Endodermal cell (in vitro differentiated cells): ENCODE measurements around the gene GREB1. TPM values are rescaled to one million over a fixed set of nuclear protein-coding genes. Genes with fewer than 3 reads are reported as not detected.

ENCODE experiments used
- DNase-seq: peaks from one replicate; pipeline ENCODE4 v3.0.0-alpha.2; 2017
- H3K27ac ChIP-seq: 2 replicates; pipeline ENCODE4 v1.5.1; 2013; ENCODE audit warnings: mild to moderate bottlenecking, low read depth, low read length, moderate library complexity
- H3K27me3 ChIP-seq: 2 replicates; pipeline ENCODE4 v1.6.1; 2013; ENCODE audit warnings: mild to moderate bottlenecking, low read length, moderate library complexity; ENCODE audit not compliant: insufficient read depth, control insufficient read depth, poor library complexity, severe bottlenecking
- H3K36me3 ChIP-seq: 2 replicates; pipeline ENCODE4 v1.7.0; 2013; ENCODE audit warnings: mild to moderate bottlenecking, low read length, moderate library complexity; ENCODE audit not compliant: control insufficient read depth, insufficient read depth
- H3K4me1 ChIP-seq: one replicate; pipeline ENCODE4 v1.7.0; 2013; ENCODE audit warnings: low read length; ENCODE audit not compliant: control insufficient read depth, insufficient read depth
- H3K4me3 ChIP-seq: 2 replicates; pipeline ENCODE4 v1.5.1; 2013; ENCODE audit warnings: mild to moderate bottlenecking, low read length, moderate library complexity
- H3K9ac ChIP-seq: 2 replicates; pipeline ENCODE4 v1.6.1; 2013; ENCODE audit warnings: mild to moderate bottlenecking, low read length, moderate library complexity; ENCODE audit not compliant: poor library complexity, severe bottlenecking; ENCODE audit errors: extremely low read depth
- H3K9me3 ChIP-seq: 2 replicates; pipeline ENCODE4 v1.6.1; 2013; ENCODE audit warnings: mild to moderate bottlenecking, low read length, moderate library complexity; ENCODE audit not compliant: control insufficient read depth
- H3K27ac Mint-ChIP-seq: 2 replicates; pipeline ENCODE4 v1.8.0; 2020; ENCODE audit warnings: mixed read lengths
- H3K27me3 Mint-ChIP-seq: 2 replicates; pipeline ENCODE4 v1.8.0; 2021; ENCODE audit warnings: mild to moderate bottlenecking, mixed read lengths; ENCODE audit not compliant: insufficient read depth
- H3K36me3 Mint-ChIP-seq: 2 replicates; pipeline ENCODE4 v1.8.0; 2020; ENCODE audit warnings: low read depth, mixed read lengths
- H3K4me1 Mint-ChIP-seq: 2 replicates; pipeline ENCODE4 v1.8.0; 2020; ENCODE audit warnings: mixed read lengths
- H3K4me3 Mint-ChIP-seq: 2 replicates; pipeline ENCODE4 v1.8.0; 2020; ENCODE audit warnings: mild to moderate bottlenecking, moderate library complexity, mixed read lengths
- H3K9me3 Mint-ChIP-seq: 2 replicates; pipeline ENCODE4 v1.8.0; 2020; ENCODE audit warnings: mild to moderate bottlenecking, mixed read lengths
- CTCF ChIP-seq: fragments of 200-600 bp; sonication (generic); conservative IDR thresholded peaks from 2 replicates; pipeline ENCODE4 v1.5.0; 2021; ENCODE audit warnings: antibody characterized with exemption, mild to moderate bottlenecking
- WGBS, 2 experiments: methylation state at CpG; one replicate each; pipeline versions ENCODE4 v1.1.5 to v1.1.7; 2013; ENCODE audit warnings: missing lambda C conversion rate in 2 of 2, mixed read lengths in 1 of 2; ENCODE audit not compliant: insufficient coverage in 1 of 2, insufficient read length in 1 of 2; 5-methylcytosine and 5-hydroxymethylcytosine counted together
- total RNA-seq, 2 donors: library from RNA; stranded (reverse); fragmentation: NEBNext Ultra II Directional in 1 of 2; extraction: Animal tissue kit (Norgen Biotek cat#: 25700) in 1 of 2; gene quantifications; 2 replicates in 1 of 2; 3 replicates in 1 of 2; pipeline ENCODE4 v1.2.1, GENCODE V29; 2021

GREB1 gene
- total RNA-seq, 2 donors from 2014 or later: 86.4 to 106 TPM

- peaks cover 10% of the 10 kb centered on the region for H3K36me3 Mint-ChIP-seq
- H3K9me3 Mint-ChIP-seq: no peaks in the 10 kb centered on the region
- H3K4me3 Mint-ChIP-seq: no peak overlapping the region
- no peak for DNase-seq
- Histone ChIP-seq H3K9me3 (no peaks in the 10 kb centered on the region), H3K27ac (no peak overlapping the region), H3K9ac (no peak overlapping the region), H3K4me1 (peaks cover 25% of the 10 kb centered on the region), H3K27me3 (no peaks in the 10 kb centered on the region), H3K36me3 (peaks cover 18% of the 10 kb centered on the region), H3K4me3 (peak overlapping the region; percentile 10)
- TF ChIP-seq CTCF: no peak
- peak overlapping the region; percentile 82 for H3K27ac Mint-ChIP-seq
- H3K4me1 Mint-ChIP-seq: peaks cover 52% of the 10 kb centered on the region
- 56 to 72% methylated on average over 5 to 7 of the region's 7 CpGs for WGBS, 2 experiments
- no peaks in the 10 kb centered on the region for H3K27me3 Mint-ChIP-seq
Observed at GRCh38 chr2:11550901-11551568, 17.2 kb downstream of the GREB1 start.

GRCh38 chr2:11551569-11552259 is 17.9 kb downstream of the GREB1 start:
- Histone ChIP-seq H3K27me3 (no peaks in the 10 kb centered on the region), H3K27ac (no peak overlapping the region), H3K4me1 (peaks cover 31% of the 10 kb centered on the region), H3K4me3 (peak overlapping the region; percentile 10), H3K9me3 (no peaks in the 10 kb centered on the region), H3K9ac (no peak overlapping the region), H3K36me3 (peaks cover 18% of the 10 kb centered on the region)
- H3K9me3 Mint-ChIP-seq: no peaks in the 10 kb centered on the region
- no peak overlapping the region for H3K4me3 Mint-ChIP-seq
- 85 to 93% methylated on average over 16 of the region's 16 CpGs for WGBS, 2 experiments
- no peaks in the 10 kb centered on the region for H3K27me3 Mint-ChIP-seq
- no peak for TF ChIP-seq CTCF
- peak overlapping the region; percentile 82 for H3K27ac Mint-ChIP-seq
- peaks cover 10% of the 10 kb centered on the region for H3K36me3 Mint-ChIP-seq
- DNase-seq: peak; percentile 44
- H3K4me1 Mint-ChIP-seq: peaks cover 57% of the 10 kb centered on the region

- 95 to 99% methylated on average over 9 of the region's 9 CpGs for WGBS, 2 experiments
- Mint-ChIP-seq H3K9me3 (no peaks in the 10 kb centered on the region), H3K4me3 (no peak overlapping the region), H3K36me3 (peaks cover 10% of the 10 kb centered on the region), H3K27ac (peak overlapping the region; percentile 56), H3K4me1 (peaks cover 59% of the 10 kb centered on the region), H3K27me3 (no peaks in the 10 kb centered on the region)
- peak overlapping the region; percentile 10 for H3K4me3 ChIP-seq
- H3K36me3 ChIP-seq: peaks cover 22% of the 10 kb centered on the region
- no peaks in the 10 kb centered on the region for H3K27me3 ChIP-seq
- H3K9me3 ChIP-seq: no peaks in the 10 kb centered on the region
- no peak for DNase-seq
- TF ChIP-seq CTCF: no peak
- H3K27ac ChIP-seq: no peak overlapping the region
- no peak overlapping the region for H3K9ac ChIP-seq
- H3K4me1 ChIP-seq: peaks cover 31% of the 10 kb centered on the region
Observed at GRCh38 chr2:11552260-11552638, 18.4 kb downstream of the GREB1 start.
